Right lobe of liver (tissue), 6 donors: Measurements from ENCODE around the gene ZBTB16. TPM values are rescaled to one million over a fixed set of nuclear protein-coding genes. Genes with fewer than 3 reads are reported as not detected.

Experiments used
- ATAC-seq, 4 donors: fragments of 200-7000 bp; cut with Tn5 transposase; one replicate each; pipeline ENCODE4 v1.9.1; 2020; ENCODE audit warnings: mild to moderate bottlenecking in 4 of 4, moderate library complexity in 4 of 4
- DNase-seq, 3 donors: peaks; one replicate each; pipeline ENCODE4 v3.0.0-alpha.2; 2020
- H3K27ac ChIP-seq, 3 donors: fragments of 200-600 bp; one replicate each; pipeline ENCODE4 v1.8.0; 2022
- H3K27me3 ChIP-seq, 2 donors: fragments of 200-600 bp; one replicate each; pipeline ENCODE4 v1.8.0; 2022
- H3K36me3 ChIP-seq, 4 donors: fragments of 200-600 bp; sonication (generic) in 1 of 4; one replicate each; pipeline versions ENCODE4 v1.5.1 to v1.8.0; 2017 to 2022; ENCODE audit warnings: control low read depth in 1 of 4
- H3K4me1 ChIP-seq, 4 donors: fragments of 200-600 bp; sonication (generic) in 1 of 4; one replicate each; pipeline versions ENCODE4 v1.5.1 to v1.8.0; 2017 to 2022; ENCODE audit warnings: control low read depth in 1 of 4
- H3K4me3 ChIP-seq, 3 donors: fragments of 200-600 bp; one replicate each; pipeline ENCODE4 v1.8.0; 2022
- H3K9me3 ChIP-seq, 4 donors: fragments of 200-600 bp; sonication (generic) in 1 of 4; one replicate each; pipeline versions ENCODE4 v1.5.1 to v1.8.0; 2017 to 2022; ENCODE audit warnings: control low read depth in 1 of 4
- POLR2A ChIP-seq: fragments of 450-650 bp; IDR thresholded peaks from one replicate; pipeline ENCODE4 v1.6.1; 2017; ENCODE audit warnings: antibody characterized with exemption, mild to moderate bottlenecking
- WGBS: methylation state at CpG from one replicate; pipeline ENCODE4 v1.1.6; 2018; ENCODE audit warnings: low coverage, low lambda C conversion rate; ENCODE audit not compliant: insufficient coverage; ENCODE audit errors: missing lambda C conversion rate; 5-methylcytosine and 5-hydroxymethylcytosine counted together
- intact Hi-C, 2 donors: fragments of 100-400 bp; cut with DNase I; formaldehyde crosslinking; loops; one replicate each; pipeline versions ENCODE4 v1.11.2 to v1.14.1; 2022
- total RNA-seq, 6 experiments: library from RNA; depleted of rRNA in 2 of 6; stranded (reverse); fragments of >200 nt in 2 of 6; fragmentation: NEBNext Ultra II Directional in 3 of 6; extraction: Animal tissue kit (Norgen Biotek cat#: 25700) in 3 of 6; gene quantifications; one replicate each; pipeline versions ENCODE4 v1.1.0 to v1.2.4, GENCODE V29; 2016 to 2023
- TF ChIP-seq, protein P1 (sequence below), 4 donors: fragments of 200-600 bp in 3 of 4; fragments of 450-650 bp in 1 of 4; IDR thresholded peaks; one replicate each; pipeline versions ENCODE4 v1.5.1 to v1.8.0; 2016 to 2022; ENCODE audit warnings: antibody characterized with exemption in 4 of 4, mild to moderate bottlenecking in 2 of 4
- donor health status: DM: no; HTN: yes; CAD: no.
- donor health status: DM: no; HTN: no; CAD: no.
- donor health status: DM: no; HTN: no; CAD: no.
- donor health status: DM: no; HTN: yes; CAD: no.
- donor health status: DM: no; HTN: yes; CAD: no.

Gene ZBTB16
- total RNA-seq, 6 experiments from 2014 or later, result 13.1 to 205 (median 52.2) TPM

GRCh38 chr11:114170226-114170625 is 110.7 kb downstream of the ZBTB16 start:
- no peak for ATAC-seq
- WGBS, result 85% methylated on average over 4 of the region's 10 CpGs
- H3K27me3 ChIP-seq, result no peaks in the 10 kb centered on the region

DNA sequence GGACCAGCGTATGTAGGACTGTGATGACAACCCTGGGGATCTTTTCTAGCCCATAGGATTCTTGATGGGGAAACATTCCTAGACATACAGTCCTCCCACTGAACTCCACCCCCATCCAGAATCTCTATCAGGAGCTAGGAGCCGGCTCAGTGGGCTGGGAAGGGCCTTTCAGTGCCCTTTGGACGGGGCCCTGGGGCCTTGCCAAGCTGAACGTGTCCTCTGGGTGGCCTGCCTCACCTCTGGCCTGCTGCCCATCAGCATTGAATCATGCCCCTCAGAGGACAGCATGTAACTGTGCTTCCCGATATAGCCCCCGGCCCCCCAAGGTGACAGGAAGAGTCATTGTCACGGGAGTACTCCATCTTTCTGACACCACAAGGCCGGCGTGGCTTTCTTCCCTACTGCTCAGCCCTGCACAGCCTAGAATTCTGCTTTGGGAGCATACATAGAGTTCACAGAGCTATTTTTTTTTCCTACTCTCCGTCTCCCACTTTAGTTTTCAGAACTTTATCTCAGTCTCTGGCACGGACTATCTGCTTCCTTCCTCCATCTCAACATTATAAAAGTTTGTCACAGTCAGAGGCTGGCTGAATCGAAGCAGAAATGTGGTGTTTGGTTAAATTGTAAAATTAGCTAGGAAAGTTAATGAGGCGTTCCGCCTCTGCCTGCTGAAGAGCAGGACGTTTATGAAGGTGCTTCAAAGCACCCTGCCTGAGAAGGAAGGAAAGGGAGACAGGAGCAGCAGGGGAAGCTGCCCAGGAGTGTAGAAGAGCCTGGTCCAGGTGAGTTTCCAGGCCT is 111.9 kb downstream of the ZBTB16 start:
- peak; percentile 77 to 87 (median 82) for ATAC-seq
- intact Hi-C loops, result no loop called here
- peak; percentile 95 to 98 (median 96) for DNase-seq
- Histone ChIP-seq H3K4me1 (peaks cover 0 to 99% (median 49%) of the 10 kb centered on the region in 4 donors), H3K36me3 (peaks cover 0 to 4% (median 0%) of the 10 kb centered on the region in 4 donors), H3K27ac (peak overlapping the region; percentile 89 to 96 (median 90)), H3K4me3 (no peak overlapping the region), H3K9me3 (no peaks in the 10 kb centered on the region), H3K27me3 (no peaks in the 10 kb centered on the region)
- 14% methylated on average over 10 of the region's 15 CpGs for WGBS
- TF ChIP-seq, protein P1, sequence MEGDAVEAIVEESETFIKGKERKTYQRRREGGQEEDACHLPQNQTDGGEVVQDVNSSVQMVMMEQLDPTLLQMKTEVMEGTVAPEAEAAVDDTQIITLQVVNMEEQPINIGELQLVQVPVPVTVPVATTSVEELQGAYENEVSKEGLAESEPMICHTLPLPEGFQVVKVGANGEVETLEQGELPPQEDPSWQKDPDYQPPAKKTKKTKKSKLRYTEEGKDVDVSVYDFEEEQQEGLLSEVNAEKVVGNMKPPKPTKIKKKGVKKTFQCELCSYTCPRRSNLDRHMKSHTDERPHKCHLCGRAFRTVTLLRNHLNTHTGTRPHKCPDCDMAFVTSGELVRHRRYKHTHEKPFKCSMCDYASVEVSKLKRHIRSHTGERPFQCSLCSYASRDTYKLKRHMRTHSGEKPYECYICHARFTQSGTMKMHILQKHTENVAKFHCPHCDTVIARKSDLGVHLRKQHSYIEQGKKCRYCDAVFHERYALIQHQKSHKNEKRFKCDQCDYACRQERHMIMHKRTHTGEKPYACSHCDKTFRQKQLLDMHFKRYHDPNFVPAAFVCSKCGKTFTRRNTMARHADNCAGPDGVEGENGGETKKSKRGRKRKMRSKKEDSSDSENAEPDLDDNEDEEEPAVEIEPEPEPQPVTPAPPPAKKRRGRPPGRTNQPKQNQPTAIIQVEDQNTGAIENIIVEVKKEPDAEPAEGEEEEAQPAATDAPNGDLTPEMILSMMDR (IDR thresholded peaks at IDR 0.05), result no peak
- TF ChIP-seq POLR2A, result peak; percentile 31

More at GRCh38 chr11:114170226-114170625, 110.7 kb downstream of the ZBTB16 start:
- peaks cover 0 to 99% (median 48%) of the 10 kb centered on the region in 4 donors for H3K4me1 ChIP-seq
- H3K27ac ChIP-seq, result peak overlapping the region in 2 of 3 donors; percentile 90 to 96
- intact Hi-C loops, result no loop called here
- H3K36me3 ChIP-seq, result peaks cover 0 to 4% (median 0%) of the 10 kb centered on the region in 4 donors
- no peak for TF ChIP-seq POLR2A
- TF ChIP-seq, protein P1 (IDR thresholded peaks at IDR 0.05), result no peak
- no peaks in the 10 kb centered on the region for H3K9me3 ChIP-seq
- no peak for DNase-seq
- no peak overlapping the region for H3K4me3 ChIP-seq

GRCh38 chr11:114172055-114172861 is 112.7 kb downstream of the ZBTB16 start:
- 20% methylated on average over 7 of the region's 14 CpGs for WGBS
- intact Hi-C loops, result no loop called here
- Histone ChIP-seq H3K4me3 (no peak overlapping the region), H3K9me3 (no peaks in the 10 kb centered on the region), H3K27ac (peak overlapping the region; percentile 89 to 96 (median 90)), H3K4me1 (peaks cover 0 to 99% (median 51%) of the 10 kb centered on the region in 4 donors), H3K36me3 (peaks cover 0 to 4% (median 0%) of the 10 kb centered on the region in 4 donors), H3K27me3 (no peaks in the 10 kb centered on the region)
- ATAC-seq (peak; percentile 1 to 53 (median 24)), DNase-seq (peak; percentile 42 to 77 (median 76))
- TF ChIP-seq, protein P1 (IDR thresholded peaks at IDR 0.05), result no peak
- no peak for TF ChIP-seq POLR2A

DNA sequence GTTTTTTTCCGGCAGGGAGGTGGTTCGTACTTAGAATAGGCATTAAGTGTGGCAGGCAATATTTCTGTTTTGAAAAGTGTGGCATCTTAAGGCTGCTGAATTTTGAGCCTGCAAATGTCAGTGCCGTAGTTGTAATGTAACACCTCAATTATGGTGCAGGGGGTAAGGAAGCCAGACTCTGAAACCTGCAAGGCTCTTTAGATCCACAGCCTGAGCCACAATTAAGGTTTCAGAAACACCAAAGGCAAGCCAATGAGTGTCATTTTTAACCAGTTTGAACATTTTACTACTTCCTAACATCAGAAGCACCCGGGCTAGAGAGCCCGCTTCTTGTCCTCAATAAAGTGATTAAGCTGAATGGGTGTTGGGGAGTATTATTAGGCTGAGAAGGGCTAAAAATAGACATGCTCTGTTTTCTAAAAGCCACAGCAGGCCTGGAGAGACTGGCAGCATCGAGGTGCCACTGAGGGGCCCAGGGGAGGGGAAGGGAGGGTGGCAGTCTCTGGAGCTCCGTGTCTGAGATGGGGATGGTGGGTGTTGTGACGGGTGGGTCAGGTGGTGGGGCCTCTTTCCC is 113.4 kb downstream of the ZBTB16 start:
- intact Hi-C loops, result no loop called here

More for the DNA sequence above, 113.4 kb downstream of the ZBTB16 start:
- Histone ChIP-seq H3K9me3 (no peaks in the 10 kb centered on the region), H3K36me3 (peaks cover 0 to 4% (median 0%) of the 10 kb centered on the region in 4 donors), H3K27me3 (no peaks in the 10 kb centered on the region), H3K4me3 (no peak overlapping the region), H3K4me1 (peaks cover 0 to 99% (median 51%) of the 10 kb centered on the region in 4 donors), H3K27ac (peak overlapping the region; percentile 89 to 96 (median 90))
- ATAC-seq (no peak), DNase-seq (no peak)
- WGBS, result 48% methylated on average over 7 of the region's 8 CpGs
- TF ChIP-seq, protein P1 (IDR thresholded peaks at IDR 0.05), result no peak
- TF ChIP-seq POLR2A, result no peak
